Measurements from ENCODE around the gene LYPD8. TPM values are rescaled to one million over a fixed set of nuclear protein-coding genes. Genes with fewer than 3 reads are reported as not detected.

LYPD8 gene
- total RNA-seq, 1 experiment from 2014 or later, result not detected

DNA sequence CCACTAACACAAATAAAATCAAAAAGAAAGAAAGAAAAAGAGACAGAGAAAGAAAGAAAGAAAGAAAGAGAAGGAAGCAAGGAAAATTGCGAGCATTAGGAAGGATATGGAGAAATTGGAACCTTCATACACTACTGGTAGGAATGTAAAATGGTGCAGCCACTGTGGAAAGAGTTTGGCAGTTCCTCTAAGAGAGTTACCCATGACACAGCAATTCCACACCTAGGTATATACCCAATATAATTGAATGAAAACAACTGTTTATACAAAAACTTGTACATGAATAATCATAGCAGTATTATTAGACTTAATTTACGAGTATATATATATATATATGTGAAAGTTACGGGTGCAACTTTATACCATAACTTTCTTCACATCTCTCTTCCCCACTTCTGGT is 4.1 kb upstream of the LYPD8 start:
- Histone ChIP-seq H3K9me3 (ENCODE audit: control insufficient read depth, insufficient read depth, low read depth, low read length) (no peaks in the 10 kb centered on the region), H3K36me3 (ENCODE audit: control insufficient read depth, insufficient read depth, low read length) (no peaks in the 10 kb centered on the region), H3K4me3 (ENCODE audit: low read depth in 2 of 2, low read length in 2 of 2) (no peak overlapping the region), H3K27me3 (ENCODE audit: control insufficient read depth, insufficient read depth, low read length) (no peaks in the 10 kb centered on the region), H3K4me1 (ENCODE audit: control insufficient read depth, insufficient read depth, low read length) (no peaks in the 10 kb centered on the region), H3K27ac (ENCODE audit: low read length) (no peak overlapping the region)
- BruUV-seq (replicated peaks), result no TSS peak
- ChIA-PET POLR2A (no interaction called here), CTCF (no interaction called here)
- in situ Hi-C loops (cut with HindIII; ENCODE audit: low pct_unique_long_range_greater_than_20kb, low sequenced_read_pairs), result no loop called here
- ATAC-seq, result no peak
- no peak for DNase-seq (ENCODE audit: low read depth, low spot score)
- intact Hi-C loops (cut with micrococcal nuclease; ENCODE audit: unreplicated experiment), result no loop called here
- TF ChIP-seq, protein P1, sequence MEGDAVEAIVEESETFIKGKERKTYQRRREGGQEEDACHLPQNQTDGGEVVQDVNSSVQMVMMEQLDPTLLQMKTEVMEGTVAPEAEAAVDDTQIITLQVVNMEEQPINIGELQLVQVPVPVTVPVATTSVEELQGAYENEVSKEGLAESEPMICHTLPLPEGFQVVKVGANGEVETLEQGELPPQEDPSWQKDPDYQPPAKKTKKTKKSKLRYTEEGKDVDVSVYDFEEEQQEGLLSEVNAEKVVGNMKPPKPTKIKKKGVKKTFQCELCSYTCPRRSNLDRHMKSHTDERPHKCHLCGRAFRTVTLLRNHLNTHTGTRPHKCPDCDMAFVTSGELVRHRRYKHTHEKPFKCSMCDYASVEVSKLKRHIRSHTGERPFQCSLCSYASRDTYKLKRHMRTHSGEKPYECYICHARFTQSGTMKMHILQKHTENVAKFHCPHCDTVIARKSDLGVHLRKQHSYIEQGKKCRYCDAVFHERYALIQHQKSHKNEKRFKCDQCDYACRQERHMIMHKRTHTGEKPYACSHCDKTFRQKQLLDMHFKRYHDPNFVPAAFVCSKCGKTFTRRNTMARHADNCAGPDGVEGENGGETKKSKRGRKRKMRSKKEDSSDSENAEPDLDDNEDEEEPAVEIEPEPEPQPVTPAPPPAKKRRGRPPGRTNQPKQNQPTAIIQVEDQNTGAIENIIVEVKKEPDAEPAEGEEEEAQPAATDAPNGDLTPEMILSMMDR (IDR thresholded peaks at IDR 0.05), result no peak
- no peak for TF ChIP-seq POLR2AphosphoS5 (IDR thresholded peaks at IDR 0.05; ENCODE audit: low read depth, low read length)
- TF ChIP-seq, protein P2, sequence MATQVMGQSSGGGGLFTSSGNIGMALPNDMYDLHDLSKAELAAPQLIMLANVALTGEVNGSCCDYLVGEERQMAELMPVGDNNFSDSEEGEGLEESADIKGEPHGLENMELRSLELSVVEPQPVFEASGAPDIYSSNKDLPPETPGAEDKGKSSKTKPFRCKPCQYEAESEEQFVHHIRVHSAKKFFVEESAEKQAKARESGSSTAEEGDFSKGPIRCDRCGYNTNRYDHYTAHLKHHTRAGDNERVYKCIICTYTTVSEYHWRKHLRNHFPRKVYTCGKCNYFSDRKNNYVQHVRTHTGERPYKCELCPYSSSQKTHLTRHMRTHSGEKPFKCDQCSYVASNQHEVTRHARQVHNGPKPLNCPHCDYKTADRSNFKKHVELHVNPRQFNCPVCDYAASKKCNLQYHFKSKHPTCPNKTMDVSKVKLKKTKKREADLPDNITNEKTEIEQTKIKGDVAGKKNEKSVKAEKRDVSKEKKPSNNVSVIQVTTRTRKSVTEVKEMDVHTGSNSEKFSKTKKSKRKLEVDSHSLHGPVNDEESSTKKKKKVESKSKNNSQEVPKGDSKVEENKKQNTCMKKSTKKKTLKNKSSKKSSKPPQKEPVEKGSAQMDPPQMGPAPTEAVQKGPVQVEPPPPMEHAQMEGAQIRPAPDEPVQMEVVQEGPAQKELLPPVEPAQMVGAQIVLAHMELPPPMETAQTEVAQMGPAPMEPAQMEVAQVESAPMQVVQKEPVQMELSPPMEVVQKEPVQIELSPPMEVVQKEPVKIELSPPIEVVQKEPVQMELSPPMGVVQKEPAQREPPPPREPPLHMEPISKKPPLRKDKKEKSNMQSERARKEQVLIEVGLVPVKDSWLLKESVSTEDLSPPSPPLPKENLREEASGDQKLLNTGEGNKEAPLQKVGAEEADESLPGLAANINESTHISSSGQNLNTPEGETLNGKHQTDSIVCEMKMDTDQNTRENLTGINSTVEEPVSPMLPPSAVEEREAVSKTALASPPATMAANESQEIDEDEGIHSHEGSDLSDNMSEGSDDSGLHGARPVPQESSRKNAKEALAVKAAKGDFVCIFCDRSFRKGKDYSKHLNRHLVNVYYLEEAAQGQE (IDR thresholded peaks at IDR 0.05; ENCODE audit: insufficient read depth in 1 of 2, low read depth in 2 of 2, low read length in 1 of 2), result no peak
- no peak for TF ChIP-seq TCF7L2 (IDR thresholded peaks at IDR 0.05; ENCODE audit: low read depth, low read length)
- TF ChIP-seq SIN3A (IDR thresholded peaks at IDR 0.05; ENCODE audit: borderline replicate concordance, insufficient read depth, low read depth, low read length), result no peak

DNA sequence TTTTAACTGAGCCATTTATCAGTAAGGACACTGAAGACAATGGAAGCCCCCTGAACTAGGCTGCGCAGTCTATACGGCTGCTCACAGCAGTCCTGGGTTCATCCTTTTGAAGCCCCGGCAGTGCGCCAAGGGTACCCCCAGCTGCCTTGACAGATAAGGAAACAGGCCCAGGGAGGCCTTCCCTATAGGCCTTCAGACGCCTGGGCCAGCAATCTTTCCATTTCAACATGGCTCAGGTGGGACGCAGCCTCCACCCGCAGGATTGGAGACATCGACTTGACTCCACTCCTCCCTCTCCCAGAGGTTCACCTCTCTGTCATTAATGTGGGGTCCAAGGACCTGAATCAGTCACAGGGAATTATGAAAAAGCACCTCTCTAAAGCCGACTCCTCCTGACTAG is 2.8 kb upstream of the LYPD8 start:
- ATAC-seq (no peak), DNase-seq (ENCODE audit: low read depth, low spot score) (no peak)
- Histone ChIP-seq H3K4me3 (ENCODE audit: low read depth in 2 of 2, low read length in 2 of 2) (no peak overlapping the region), H3K36me3 (ENCODE audit: control insufficient read depth, insufficient read depth, low read length) (no peaks in the 10 kb centered on the region), H3K27me3 (ENCODE audit: control insufficient read depth, insufficient read depth, low read length) (no peaks in the 10 kb centered on the region), H3K9me3 (ENCODE audit: control insufficient read depth, insufficient read depth, low read depth, low read length) (no peaks in the 10 kb centered on the region), H3K27ac (ENCODE audit: low read length) (no peak overlapping the region), H3K4me1 (ENCODE audit: control insufficient read depth, insufficient read depth, low read length) (no peaks in the 10 kb centered on the region)
- BruUV-seq (replicated peaks), result no TSS peak
- ChIA-PET CTCF (no interaction called here), POLR2A (no interaction called here)
- TF ChIP-seq, protein P1 (IDR thresholded peaks at IDR 0.05), result no peak
- TF ChIP-seq TCF7L2 (IDR thresholded peaks at IDR 0.05; ENCODE audit: low read depth, low read length), result no peak
- TF ChIP-seq SIN3A (IDR thresholded peaks at IDR 0.05; ENCODE audit: borderline replicate concordance, insufficient read depth, low read depth, low read length), result no peak
- TF ChIP-seq, protein P2 (IDR thresholded peaks at IDR 0.05; ENCODE audit: insufficient read depth in 1 of 2, low read depth in 2 of 2, low read length in 1 of 2), result no peak
- no peak for TF ChIP-seq POLR2AphosphoS5 (IDR thresholded peaks at IDR 0.05; ENCODE audit: low read depth, low read length)
- intact Hi-C loops (cut with micrococcal nuclease; ENCODE audit: unreplicated experiment) (no loop called here), in situ Hi-C loops (cut with HindIII; ENCODE audit: low pct_unique_long_range_greater_than_20kb, low sequenced_read_pairs) (no loop called here)

All from Panc1 (cell line).